K562 (cell line): ENCODE measurements around the gene SYT3. TPM values are rescaled to one million over a fixed set of nuclear protein-coding genes. Genes with fewer than 3 reads are reported as not detected.

ENCODE experiments used
- ATAC-seq: fragments of 200-7000 bp; cut with Tn5 transposase; 3 replicates; pipeline ENCODE4 v1.9.1; 2020; ENCODE audit warnings: moderate library complexity
- BruUV-seq: library from RNA; stranded (reverse); fragments of 400-500 nt; replicated peaks from 2 replicates; lab custom pipeline; 2021; lab: Mats Ljungman, UMichigan
- CTCF ChIA-PET: fragments of 300-600 bp; formaldehyde crosslinking; extraction: SDS; loops from one replicate; lab custom pipeline; 2021; ENCODE audit warnings: low intra/inter-chr PET ratio; lab: Yijun Ruan, JAX
- POLR2A ChIA-PET: fragments of 300-600, 350-650 bp; sonication (Branson Sonifier 250); formaldehyde crosslinking; extraction: SDS; loops from one replicate; lab custom pipeline; 2021; ENCODE audit warnings: antibody characterized with exemption, inconsistent platforms; lab: Yijun Ruan, JAX
- DNase-seq, 4 experiments: peaks; one replicate each; pipeline versions ENCODE4 v3.0.0 to v3.0.0-alpha.2; 2011 to 2018; ENCODE audit warnings: low spot score in 3 of 4, mixed read lengths in 3 of 4; ENCODE audit errors: extremely low read depth in 1 of 4
- FAIRE-seq: peaks from 2 replicates; lab custom pipeline; 2011; peaks lifted over from hg19 to GRCh38; lab: Jason Lieb, UNC
- H2AFZ ChIP-seq: 2 replicates; pipeline ENCODE4 v1.6.0; 2011; ENCODE audit warnings: low read depth, low read length, control low read depth, inconsistent platforms
- H3K27ac ChIP-seq: fragments of 200-600 bp; 3 replicates; pipeline ENCODE4 v1.8.0; 2011; ENCODE audit warnings: low read depth, mild to moderate bottlenecking, control low read depth, inconsistent platforms, low read length, moderate library complexity, mixed read lengths; ENCODE audit errors: extremely low read depth
- H3K27me3 ChIP-seq, 2 experiments: fragments of 300-600 bp in 1 of 2; 2 replicates in 1 of 2; 3 replicates in 1 of 2; pipeline versions ENCODE4 v1.6.0 to v1.8.0; 2011; ENCODE audit warnings: inconsistent platforms in 2 of 2, low read length in 2 of 2, mild to moderate bottlenecking in 1 of 2, mixed read lengths in 1 of 2, moderate library complexity in 1 of 2; ENCODE audit not compliant: control insufficient read depth in 2 of 2, insufficient read depth in 2 of 2
- H3K36me3 ChIP-seq: fragments of 300-600 bp; 3 replicates; pipeline ENCODE4 v1.8.0; 2011; ENCODE audit warnings: mild to moderate bottlenecking, low read length, inconsistent platforms; ENCODE audit not compliant: control insufficient read depth, insufficient read depth
- H3K4me1 ChIP-seq, 2 experiments: fragments of 200-600 bp in 1 of 2; replicated peaks in 1 of 2; 2 replicates in 1 of 2; 3 replicates in 1 of 2; pipeline versions ENCODE4 v1.5.1 to v1.8.0; 2011; ENCODE audit warnings: inconsistent platforms in 2 of 2, low read length in 2 of 2, mild to moderate bottlenecking in 1 of 2, mixed read lengths in 1 of 2, moderate library complexity in 1 of 2; ENCODE audit not compliant: control insufficient read depth in 2 of 2, insufficient read depth in 2 of 2
- H3K4me2 ChIP-seq: 2 replicates; pipeline ENCODE4 v1.6.1; 2011; ENCODE audit warnings: low read length, control low read depth, inconsistent platforms, mixed read lengths; ENCODE audit not compliant: insufficient read depth
- H3K4me3 ChIP-seq: fragments of 200-600 bp; sonication (generic), shearing (Covaris generic); 2 replicates; pipeline ENCODE4 v1.5.1; 2016; ENCODE audit warnings: control low read depth, inconsistent platforms
- H3K79me2 ChIP-seq: fragments of 200-600 bp; 3 replicates; pipeline ENCODE4 v1.8.0; 2011; ENCODE audit warnings: low read length, inconsistent platforms; ENCODE audit not compliant: control insufficient read depth, insufficient read depth
- H3K9ac ChIP-seq, 2 experiments: 2 replicates each; pipeline versions ENCODE4 v1.6.0 to v1.6.1; 2011; ENCODE audit warnings: low read depth in 2 of 2, low read length in 2 of 2, control low read depth in 1 of 2, inconsistent platforms in 1 of 2, mild to moderate bottlenecking in 1 of 2, mixed read lengths in 1 of 2; ENCODE audit not compliant: insufficient read depth in 1 of 2
- H3K9me1 ChIP-seq: one replicate; pipeline ENCODE4 v1.6.0; 2011; ENCODE audit warnings: inconsistent platforms, mild to moderate bottlenecking, low read length, moderate library complexity; ENCODE audit not compliant: control insufficient read depth, insufficient read depth
- H3K9me3 ChIP-seq: replicated peaks from 2 replicates; pipeline ENCODE4 v1.5.1; 2011; ENCODE audit warnings: low read depth, low read length, inconsistent platforms; ENCODE audit not compliant: control insufficient read depth, insufficient read depth
- H4K20me1 ChIP-seq: replicated peaks from 2 replicates; pipeline ENCODE4 v1.6.1; 2011; ENCODE audit warnings: low read length, inconsistent platforms, mixed read lengths; ENCODE audit not compliant: control insufficient read depth, insufficient read depth
- CHD7 ChIP-seq: fragments of 200-600 bp; sonication (generic); IDR thresholded peaks from one replicate; pipeline ENCODE4 v1.6.1; 2012; ENCODE audit warnings: mild to moderate bottlenecking, low read depth, low read length, inconsistent platforms
- DIDO1 ChIP-seq: fragments of 450-650 bp; IDR thresholded peaks from 2 replicates; pipeline ENCODE4 v1.6.1; 2016; ENCODE audit warnings: low read depth, missing biosample characterization, missing genetic modification characterization
- HES1 ChIP-seq: fragments of 450-650 bp; IDR thresholded peaks from 2 replicates; pipeline ENCODE4 v1.6.1; 2016; ENCODE audit warnings: low read depth, mild to moderate bottlenecking, moderate library complexity
- TEAD1 ChIP-seq, 2 experiments: fragments of 450-650 bp in 1 of 2; sonication (generic) in 1 of 2; formaldehyde crosslinking; IDR thresholded peaks; 2 replicates each; pipeline versions ENCODE4 v1.4.0 to v1.8.0; 2020 to 2022; ENCODE audit warnings: mild to moderate bottlenecking in 2 of 2, missing genetic modification reagents in 1 of 2
- TGIF2 ChIP-seq: sonication (generic); formaldehyde crosslinking; IDR thresholded peaks from 2 replicates; pipeline ENCODE4 v1.8.1; 2022; ENCODE audit warnings: mild to moderate bottlenecking, missing genetic modification reagents, moderate library complexity
- TSC22D4 ChIP-seq: fragments of 450-650 bp; IDR thresholded peaks from 2 replicates; pipeline ENCODE4 v1.6.1; 2016; ENCODE audit warnings: missing genetic modification characterization, missing biosample characterization, control low read depth
- WGBS: fragments of 100-300 bp; shearing (Covaris generic); methylation state at CpG from one replicate; pipeline ENCODE4 v1.1.6; 2016; ENCODE audit warnings: low coverage, mixed read lengths; ENCODE audit not compliant: insufficient coverage; ENCODE audit errors: missing lambda C conversion rate; 5-methylcytosine and 5-hydroxymethylcytosine counted together
- in situ Hi-C: fragments of 300-500 bp; cut with MboI; formaldehyde crosslinking; loops from 4 replicates; pipeline ENCODE4 v1.15.0; 2018; ENCODE audit warnings: inconsistent platforms, mixed read lengths
- intact Hi-C: fragments of 100-400 bp; cut with micrococcal nuclease; formaldehyde crosslinking; loops from 2 replicates; pipeline ENCODE4 v1.14.2; 2022
- polyA plus RNA-seq, 8 experiments: library from polyadenylated mRNA; depleted of rRNA in 4 of 8; stranded (reverse) in 5 of 8; unstranded in 3 of 8; fragments of >200 nt; fragmentation: Nextera tagmentation in 2 of 8; fragmentation: Illumina TruSeq in 1 of 8; extraction: Ambion mirVana in 2 of 8; extraction: Trizol in 1 of 8; gene quantifications; 2 replicates each; pipeline versions ENCODE4 v1.2.1 to v1.2.3, GENCODE V29; 2011 to 2014; ENCODE audit warnings: inconsistent platforms in 1 of 8, missing spikeins in 1 of 8
- total RNA-seq, 7 experiments: library from RNA; depleted of rRNA in 6 of 7; stranded (reverse); fragments of >200 nt in 6 of 7; fragmentation: Illumina TruSeq in 2 of 7; extraction: Trizol in 2 of 7; gene quantifications; 2 replicates each; pipeline versions ENCODE4 v1.2.1 to v1.2.3, GENCODE V29; 2011 to 2021; ENCODE audit warnings: low replicate concordance in 1 of 7
- TF ChIP-seq, protein P1 (sequence below): fragments of 450-650 bp; formaldehyde crosslinking; conservative IDR thresholded peaks from 2 replicates; pipeline ENCODE4 v1.4.0; 2022; ENCODE audit warnings: mild to moderate bottlenecking, missing genetic modification characterization

The SYT3 gene
- total and polyA plus RNA-seq, 9 of the 15 experiments (the other 6 are each of a cell fraction or from before 2014, with no cell fraction given) = 0.36 to 2.0 (median 0.54) TPM; not detected in 2

- peaks cover 0 to 13% of the 10 kb centered on the region in 2 experiments; a peak in 2 of 5 replicates for H3K4me1 ChIP-seq
- intact Hi-C loops = no loop called here
- 8% methylated on average over 26 of the region's 50 CpGs for WGBS
- CTCF ChIA-PET = no interaction called here
- H4K20me1 ChIP-seq = peaks cover 7% of the 10 kb centered on the region
- no peak overlapping the region for H3K27ac ChIP-seq
- DNase-seq (peak in 2 of 4 experiments; percentile 79 to 81), FAIRE-seq (no peak), ATAC-seq (no peak)
- no peak overlapping the region for H3K9ac ChIP-seq
- POLR2A ChIA-PET = interaction anchor here (0.6 to 0.8 kb wide), 2 partner anchors 9 to 613 kb away, joined by 3 read pairs; no protein-coding TSS in a partner anchor
- H3K9me1 ChIP-seq = no peaks in the 10 kb centered on the region
- peaks cover 27 to 57% of the 10 kb centered on the region in 2 experiments for H3K27me3 ChIP-seq
- H3K9me3 ChIP-seq = no peaks in the 10 kb centered on the region
- no peak overlapping the region for H2AFZ ChIP-seq
- H3K79me2 ChIP-seq = no peaks in the 10 kb centered on the region
- in situ Hi-C loops = no loop called here
- no peak overlapping the region for H3K4me3 ChIP-seq
- H3K36me3 ChIP-seq = no peaks in the 10 kb centered on the region
- no peak overlapping the region for H3K4me2 ChIP-seq
- no TSS peak for BruUV-seq
- no peak for TF ChIP-seq HES1
- TF ChIP-seq TGIF2 = no peak
- no peak for TF ChIP-seq TSC22D4 (tag)
- no peak for TF ChIP-seq CHD7
- TF ChIP-seq TEAD1 (CRISPR knock-in tag; IDR thresholded peaks at IDR 0.05) = no peak
- no peak for TF ChIP-seq DIDO1 (tag)
- TF ChIP-seq, protein P1, sequence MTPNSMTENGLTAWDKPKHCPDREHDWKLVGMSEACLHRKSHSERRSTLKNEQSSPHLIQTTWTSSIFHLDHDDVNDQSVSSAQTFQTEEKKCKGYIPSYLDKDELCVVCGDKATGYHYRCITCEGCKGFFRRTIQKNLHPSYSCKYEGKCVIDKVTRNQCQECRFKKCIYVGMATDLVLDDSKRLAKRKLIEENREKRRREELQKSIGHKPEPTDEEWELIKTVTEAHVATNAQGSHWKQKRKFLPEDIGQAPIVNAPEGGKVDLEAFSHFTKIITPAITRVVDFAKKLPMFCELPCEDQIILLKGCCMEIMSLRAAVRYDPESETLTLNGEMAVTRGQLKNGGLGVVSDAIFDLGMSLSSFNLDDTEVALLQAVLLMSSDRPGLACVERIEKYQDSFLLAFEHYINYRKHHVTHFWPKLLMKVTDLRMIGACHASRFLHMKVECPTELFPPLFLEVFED (CRISPR knock-in tag) = no peak
Measured at GRCh38 chr19:50686310-50687032, 46.8 kb upstream of the SYT3 start.
